Muscle of leg (tissue), 11 donors: ENCODE results near the gene S1PR2. TPM values are rescaled to one million over a fixed set of nuclear protein-coding genes. Genes with fewer than 3 reads are reported as not detected.

Experiments
- DNase-seq: peaks from one replicate; pipeline ENCODE4 v3.0.0; 2013
- H3K27ac ChIP-seq: one replicate; pipeline ENCODE4 v1.5.1; 2013; ENCODE audit warnings: mild to moderate bottlenecking, low read length, control low read depth
- H3K27me3 ChIP-seq: one replicate; pipeline ENCODE4 v1.6.1; 2013; ENCODE audit warnings: low read length; ENCODE audit not compliant: control insufficient read depth, insufficient read depth
- H3K36me3 ChIP-seq: one replicate; pipeline ENCODE4 v1.6.1; 2013; ENCODE audit warnings: low read length; ENCODE audit not compliant: control insufficient read depth, insufficient read depth
- H3K4me1 ChIP-seq: one replicate; pipeline ENCODE4 v1.6.1; 2013; ENCODE audit warnings: low read length; ENCODE audit not compliant: control insufficient read depth, insufficient read depth
- H3K4me3 ChIP-seq: one replicate; pipeline ENCODE4 v1.5.1; 2013; ENCODE audit warnings: low read length, control low read depth
- H3K9me3 ChIP-seq: replicated peaks from 2 replicates; pipeline ENCODE4 v1.6.1; 2013; ENCODE audit warnings: low read depth, low read length; ENCODE audit not compliant: control insufficient read depth
- WGBS: methylation state at CpG from one replicate; pipeline ENCODE4 v1.1.5; 2013; ENCODE audit warnings: missing lambda C conversion rate; ENCODE audit not compliant: insufficient coverage; 5-methylcytosine and 5-hydroxymethylcytosine counted together
- polyA plus RNA-seq, 8 donors: library from polyadenylated mRNA; unstranded; fragments of 120-200 nt; gene quantifications; one replicate each; pipeline versions ENCODE4 v1.2.1 to v1.2.3, GENCODE V29; 2013; ENCODE audit warnings: inconsistent platforms in 1 of 8, low replicate concordance in 1 of 8; ENCODE audit not compliant: insufficient read length in 8 of 8, insufficient read depth in 1 of 8
- total RNA-seq: library from RNA; stranded (reverse); fragments of 120-200 nt; gene quantifications from one replicate; pipeline ENCODE4 v1.2.4, GENCODE V29; 2013

S1PR2 gene
- total and polyA plus RNA-seq, 9 donors, result 9.3 to 18.8 (median 12.8) TPM

GRCh38 chr19:10270180-10270615 lies 39.1 kb upstream of the S1PR2 start:
- DNase-seq, result peak; percentile 71
- H3K27ac ChIP-seq, result peak overlapping the region; percentile 89
- H3K36me3 ChIP-seq, result no peaks in the 10 kb centered on the region
- H3K4me1 ChIP-seq, result peaks cover 24% of the 10 kb centered on the region
- H3K27me3 ChIP-seq, result peaks cover 48% of the 10 kb centered on the region
- no peaks in the 10 kb centered on the region for H3K9me3 ChIP-seq
- peak overlapping the region; percentile 47 for H3K4me3 ChIP-seq
- WGBS, result 2% methylated on average over 33 of the region's 37 CpGs

DNA sequence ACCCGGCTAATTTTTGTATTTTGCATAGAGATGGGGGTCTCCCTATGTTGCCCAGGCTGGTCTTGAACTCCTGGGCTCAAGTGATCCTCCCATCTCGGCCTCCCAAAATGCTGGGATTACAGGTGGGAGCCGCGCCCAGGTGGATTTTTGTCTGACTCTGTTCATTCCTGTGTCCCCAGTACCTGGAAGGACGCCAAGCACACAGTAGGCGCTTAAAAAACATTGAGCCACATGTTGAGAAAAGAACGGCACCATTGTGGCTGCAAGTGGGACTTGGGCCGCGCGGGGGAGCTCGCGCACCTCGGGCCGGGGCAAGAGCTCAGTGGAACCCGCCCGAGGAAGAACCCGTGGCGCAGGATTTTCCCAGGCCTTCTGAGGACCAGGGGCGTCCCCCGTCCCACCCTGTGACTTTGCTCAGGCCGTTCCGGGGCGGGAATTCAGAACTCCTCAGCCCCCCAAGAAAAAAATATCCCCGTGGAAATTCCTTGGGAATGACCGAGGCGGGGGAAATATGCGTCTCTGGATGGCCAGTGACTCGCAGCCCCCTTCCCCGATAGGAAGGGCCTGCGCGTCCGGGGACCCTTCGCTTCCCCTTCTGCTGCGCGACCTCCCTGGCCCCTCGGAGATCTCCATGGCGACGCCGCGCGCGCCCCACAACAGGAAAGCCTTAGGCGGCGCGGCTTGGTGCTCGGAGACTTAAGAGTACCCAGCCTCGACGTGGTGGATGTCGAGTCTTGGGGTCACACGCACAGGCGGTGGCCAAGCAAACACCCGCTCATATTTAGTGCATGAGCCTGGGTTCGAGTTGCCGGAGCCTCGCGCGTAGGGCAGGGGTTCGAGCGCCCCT lies 38.4 kb upstream of the S1PR2 start:
- Histone ChIP-seq H3K27me3 (peaks cover 43% of the 10 kb centered on the region), H3K4me3 (peak overlapping the region; percentile 47), H3K36me3 (no peaks in the 10 kb centered on the region), H3K27ac (peak overlapping the region; percentile 89), H3K4me1 (peaks cover 24% of the 10 kb centered on the region), H3K9me3 (no peaks in the 10 kb centered on the region)
- DNase-seq, result peak; percentile 82
- WGBS, result 5% methylated on average over 59 of the region's 59 CpGs

DNA sequence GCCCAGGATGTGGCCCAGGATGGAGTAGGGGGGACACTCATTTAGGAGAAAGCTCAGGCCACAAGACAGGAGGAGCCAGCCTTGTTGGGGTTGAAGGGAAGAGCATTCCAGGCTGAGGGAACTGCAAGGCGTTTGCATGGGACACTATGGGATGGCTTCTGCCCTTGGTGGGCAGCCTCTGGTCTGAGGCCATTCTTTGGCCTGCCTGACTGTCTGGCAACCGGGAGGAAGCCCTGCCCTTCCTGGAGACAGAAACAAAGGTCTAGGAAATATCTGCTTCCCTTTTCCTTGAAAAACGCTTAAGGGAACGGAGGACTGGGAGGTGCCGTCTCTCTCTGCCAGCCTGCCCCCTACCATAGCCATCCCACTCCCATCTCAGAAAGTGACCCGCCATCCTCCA lies 36.9 kb upstream of the S1PR2 start:
- DNase-seq, result no peak
- 61% methylated on average over 6 of the region's 6 CpGs for WGBS
- H3K27ac ChIP-seq, result peak overlapping the region; percentile 89

GRCh38 chr19:10266706-10267105 lies 35.6 kb upstream of the S1PR2 start:
- no peak overlapping the region for H3K27ac ChIP-seq
- 72% methylated on average over 2 of the region's 7 CpGs for WGBS
- no peak overlapping the region for H3K4me3 ChIP-seq
- peaks cover 24% of the 10 kb centered on the region for H3K4me1 ChIP-seq
- peaks cover 28% of the 10 kb centered on the region for H3K27me3 ChIP-seq
- H3K9me3 ChIP-seq, result no peaks in the 10 kb centered on the region
- H3K36me3 ChIP-seq, result no peaks in the 10 kb centered on the region
- no peak for DNase-seq

More for the DNA sequence above, 36.9 kb upstream of the S1PR2 start:
- no peaks in the 10 kb centered on the region for H3K36me3 ChIP-seq
- no peaks in the 10 kb centered on the region for H3K9me3 ChIP-seq
- peaks cover 24% of the 10 kb centered on the region for H3K4me1 ChIP-seq
- H3K4me3 ChIP-seq, result no peak overlapping the region
- H3K27me3 ChIP-seq, result peaks cover 41% of the 10 kb centered on the region

DNA sequence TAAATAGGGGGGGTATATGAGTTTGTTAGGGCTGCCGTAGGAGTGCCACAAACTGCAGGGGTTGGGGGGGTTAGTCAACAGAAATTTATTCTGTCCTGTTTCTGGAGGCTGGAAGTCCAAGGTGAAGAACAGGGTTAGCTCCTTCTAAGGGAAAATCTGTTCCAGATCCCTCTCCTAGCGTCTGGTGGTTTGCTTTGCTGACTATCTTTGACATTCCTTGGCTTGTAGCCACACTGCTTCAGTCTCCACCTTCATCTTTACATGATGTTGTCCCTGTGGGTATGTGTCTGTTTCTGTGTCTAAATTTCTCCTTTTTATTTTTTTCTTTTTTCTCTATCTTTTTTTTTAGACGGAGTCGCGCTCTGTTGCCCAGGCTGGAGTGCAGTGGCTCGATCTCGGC lies 31.6 kb upstream of the S1PR2 start:
- no peak overlapping the region for H3K27ac ChIP-seq
- 40% methylated on average over 1 of the region's 7 CpGs for WGBS
- no peaks in the 10 kb centered on the region for H3K9me3 ChIP-seq
- DNase-seq, result no peak
- no peak overlapping the region for H3K4me3 ChIP-seq
- H3K4me1 ChIP-seq, result peaks cover 2% of the 10 kb centered on the region
- H3K27me3 ChIP-seq, result no peaks in the 10 kb centered on the region
- H3K36me3 ChIP-seq, result peaks cover 21% of the 10 kb centered on the region

DNA sequence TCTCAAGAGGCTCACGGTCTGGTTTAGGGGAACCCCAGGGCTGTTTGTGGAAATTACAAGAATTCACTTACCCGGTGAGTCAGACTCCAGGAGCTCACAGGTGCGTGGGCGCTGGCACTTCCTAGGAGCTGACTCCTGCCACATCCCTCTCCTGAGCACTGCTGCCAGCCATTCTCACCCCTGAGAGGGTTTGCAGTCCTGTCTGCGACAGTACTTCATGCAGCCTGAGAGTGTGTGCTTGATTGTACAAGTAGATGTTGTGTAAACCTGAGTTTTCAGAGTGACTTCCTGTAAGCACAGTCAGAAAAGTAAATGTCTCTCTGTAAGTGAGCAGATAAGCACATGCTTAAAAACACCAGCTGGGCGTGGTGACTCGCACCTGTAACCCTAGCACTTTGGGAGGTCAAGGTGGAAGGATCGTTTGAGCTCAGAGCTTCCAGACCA lies 29.0 kb upstream of the S1PR2 start:
- H3K27ac ChIP-seq, result no peak overlapping the region

GRCh38 chr19:10259162-10259905 lies 28.2 kb upstream of the S1PR2 start:
- Histone ChIP-seq H3K4me1 (peaks cover 2% of the 10 kb centered on the region), H3K36me3 (peaks cover 53% of the 10 kb centered on the region), H3K4me3 (no peak overlapping the region), H3K27me3 (no peaks in the 10 kb centered on the region), H3K27ac (no peak overlapping the region), H3K9me3 (no peaks in the 10 kb centered on the region)
- WGBS, result 54% methylated on average over 27 of the region's 32 CpGs
- peak; percentile 89 for DNase-seq

More for the DNA sequence above, 29.0 kb upstream of the S1PR2 start:
- no peaks in the 10 kb centered on the region for H3K27me3 ChIP-seq
- no peaks in the 10 kb centered on the region for H3K9me3 ChIP-seq
- WGBS, result 89% methylated on average over 5 of the region's 8 CpGs
- DNase-seq, result no peak
- peaks cover 45% of the 10 kb centered on the region for H3K36me3 ChIP-seq
- H3K4me1 ChIP-seq, result peaks cover 2% of the 10 kb centered on the region
- H3K4me3 ChIP-seq, result no peak overlapping the region

DNA sequence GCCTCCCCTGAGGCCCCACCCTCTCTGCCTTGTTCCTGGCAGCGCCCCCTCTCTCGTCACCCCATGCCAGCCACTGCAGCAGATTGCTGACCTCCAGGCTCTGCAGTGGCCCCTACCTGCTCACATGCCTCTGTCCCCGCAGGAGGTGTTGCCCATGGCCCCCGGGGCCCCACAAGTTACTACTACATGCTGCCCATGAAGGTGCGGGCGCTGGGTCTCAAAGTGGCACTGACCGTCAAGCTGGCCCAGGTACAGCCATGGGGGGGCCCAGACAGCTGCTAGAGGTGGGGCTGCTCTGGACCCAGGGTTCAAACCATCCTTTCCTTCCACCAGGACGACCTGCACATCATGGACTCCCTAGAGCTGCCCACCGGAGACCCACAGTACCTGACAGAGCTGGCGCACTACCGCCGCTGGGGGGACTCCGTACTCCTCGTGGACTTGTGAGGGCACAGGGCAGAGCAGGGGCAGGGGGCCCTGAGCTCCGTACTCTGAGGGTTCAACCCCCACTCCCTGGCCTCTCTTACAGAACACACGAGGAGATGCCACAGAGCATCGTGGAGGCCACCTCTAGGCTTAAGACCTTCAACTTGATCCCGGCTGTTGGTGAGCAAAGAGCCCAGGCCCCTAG lies 27.1 kb upstream of the S1PR2 start:
- no peaks in the 10 kb centered on the region for H3K9me3 ChIP-seq
- H3K27ac ChIP-seq, result no peak overlapping the region
- H3K4me3 ChIP-seq, result no peak overlapping the region
- peaks cover 2% of the 10 kb centered on the region for H3K4me1 ChIP-seq
- no peak for DNase-seq
- peaks cover 60% of the 10 kb centered on the region for H3K36me3 ChIP-seq
- 91% methylated on average over 12 of the region's 18 CpGs for WGBS
- H3K27me3 ChIP-seq, result no peaks in the 10 kb centered on the region

- Histone ChIP-seq H3K4me1 (peaks cover 9% of the 10 kb centered on the region), H3K9me3 (no peaks in the 10 kb centered on the region), H3K27me3 (no peaks in the 10 kb centered on the region), H3K27ac (no peak overlapping the region), H3K4me3 (no peak overlapping the region), H3K36me3 (peaks cover 60% of the 10 kb centered on the region)
- WGBS, result 70% methylated on average over 5 of the region's 9 CpGs
- DNase-seq, result no peak
These were observed 26.0 kb upstream of the S1PR2 start for GRCh38 chr19:10256970-10257615.
